ENCODE measurements around the gene LIPA. TPM values are rescaled to one million over a fixed set of nuclear protein-coding genes. Genes with fewer than 3 reads are reported as not detected.
"Not testable (repeated sequence)": the region's sequence is repeated elsewhere in the genome, so short reads cannot be mapped to it uniquely, and the experiment has no call there.

LIPA gene
- total RNA-seq, 1 donor from 2014 or later = 54.4 TPM

- DNase-seq (ENCODE audit: low read depth in 2 of 2) = no peak
Measured at GRCh38 chr10:89270153-89270483, 18.5 kb upstream of the LIPA start.

- DNase-seq (ENCODE audit: low read depth in 2 of 2) = no peak
Measured at GRCh38 chr10:89269433-89270152, 18.0 kb upstream of the LIPA start.

GRCh38 chr10:89266721-89267453 lies 15.3 kb upstream of the LIPA start:
- no peak for DNase-seq (ENCODE audit: low read depth in 2 of 2)

- DNase-seq (ENCODE audit: low read depth in 2 of 2) = no peak
Measured at GRCh38 chr10:89263531-89263930, 12.0 kb upstream of the LIPA start.

- no peak for DNase-seq (ENCODE audit: low read depth in 2 of 2)
Measured at GRCh38 chr10:89263091-89263490, 11.5 kb upstream of the LIPA start.

GRCh38 chr10:89262086-89263051 lies 10.8 kb upstream of the LIPA start:
- no peak for DNase-seq (ENCODE audit: low read depth in 2 of 2)

GRCh38 chr10:89258881-89259280 lies 7.3 kb upstream of the LIPA start:
- DNase-seq (ENCODE audit: low read depth in 2 of 2) = no peak

- DNase-seq (ENCODE audit: low read depth in 2 of 2) = no peak
Measured at GRCh38 chr10:89257581-89257980, 6.0 kb upstream of the LIPA start.

GRCh38 chr10:89256962-89257361 lies 5.4 kb upstream of the LIPA start:
- DNase-seq (ENCODE audit: low read depth in 2 of 2) = no peak

- DNase-seq (ENCODE audit: low read depth in 2 of 2) = no peak
Measured at GRCh38 chr10:89256340-89256739, 4.8 kb upstream of the LIPA start.

- no peak for DNase-seq (ENCODE audit: low read depth in 2 of 2)
Measured at GRCh38 chr10:89255793-89256192, 4.2 kb upstream of the LIPA start.

GRCh38 chr10:89255091-89255579 lies 3.6 kb upstream of the LIPA start:
- DNase-seq (ENCODE audit: low read depth in 2 of 2) = not testable (repeated sequence)

- DNase-seq (ENCODE audit: low read depth in 2 of 2) = no peak
Measured at GRCh38 chr10:89252225-89252585, 630 bp upstream of the LIPA start.

GRCh38 chr10:89250865-89251408 lies 638 bp downstream of the LIPA start:
- no peak for DNase-seq (ENCODE audit: low read depth in 2 of 2)

GRCh38 chr10:89248990-89249389 lies 2.6 kb downstream of the LIPA start:
- DNase-seq (ENCODE audit: low read depth in 2 of 2) = no peak

- DNase-seq (ENCODE audit: low read depth in 2 of 2) = not testable (repeated sequence)
Measured at GRCh38 chr10:89247623-89248022, 4.0 kb downstream of the LIPA start.

- DNase-seq (ENCODE audit: low read depth in 2 of 2) = no peak
Measured at GRCh38 chr10:89245802-89246201, 5.8 kb downstream of the LIPA start.

- peak; percentile 25 to 33 for DNase-seq (ENCODE audit: low read depth in 2 of 2)
Measured at GRCh38 chr10:89242840-89243568, 8.6 kb downstream of the LIPA start.

- DNase-seq (ENCODE audit: low read depth in 2 of 2) = no peak
Measured at GRCh38 chr10:89242345-89242684, 9.3 kb downstream of the LIPA start.

GRCh38 chr10:89241486-89242344 lies 9.9 kb downstream of the LIPA start:
- DNase-seq (ENCODE audit: low read depth in 2 of 2) = no peak
